ENCODE data around the gene NAA35.
"Not testable (repeated sequence)": the region's sequence is repeated elsewhere in the genome, so short reads cannot be mapped to it uniquely, and the experiment has no call there.

Gene NAA35

GRCh38 chr9:85973238-85973637 lies 32.3 kb downstream of the NAA35 start:
- no peaks in the 10 kb centered on the region for H3K27me3 ChIP-seq (replicated peaks)
- no peak for DNase-seq
- in situ Hi-C loops (cut with HindIII; ENCODE audit: low pct_ligation_motif_present, low sequenced_read_pairs): no loop called here
- no peak overlapping the region for H3K27ac ChIP-seq
- no peak for TF ChIP-seq CTCF (IDR thresholded peaks at IDR 0.05; ENCODE audit: low read depth, low read length, missing control alignments)
- no peak overlapping the region for H3K4me3 ChIP-seq (ENCODE audit: low read depth, low read length)
- peaks cover 10% of the 10 kb centered on the region for H3K36me3 ChIP-seq (replicated peaks)

- H3K4me3 ChIP-seq (ENCODE audit: low read depth, low read length): not testable (repeated sequence)
Observed at GRCh38 chr9:85974055-85974547, 33.2 kb downstream of the NAA35 start.

GRCh38 chr9:85978496-85978895 lies 37.5 kb downstream of the NAA35 start:
- H3K27me3 ChIP-seq (replicated peaks): no peaks in the 10 kb centered on the region
- in situ Hi-C loops (cut with HindIII; ENCODE audit: low pct_ligation_motif_present, low sequenced_read_pairs): no loop called here
- TF ChIP-seq CTCF (IDR thresholded peaks at IDR 0.05; ENCODE audit: low read depth, low read length, missing control alignments): no peak
- no peak overlapping the region for H3K27ac ChIP-seq
- no peak for DNase-seq
- H3K4me3 ChIP-seq (ENCODE audit: low read depth, low read length): no peak overlapping the region
- H3K36me3 ChIP-seq (replicated peaks): peaks cover 26% of the 10 kb centered on the region

More at GRCh38 chr9:85974055-85974547, 33.2 kb downstream of the NAA35 start:
- in situ Hi-C loops (cut with HindIII; ENCODE audit: low pct_ligation_motif_present, low sequenced_read_pairs); H3K27ac ChIP-seq; DNase-seq; H3K27me3 ChIP-seq (replicated peaks): not testable (repeated sequence)
- H3K36me3 ChIP-seq (replicated peaks): peaks cover 18% of the 10 kb centered on the region

- Histone ChIP-seq H3K36me3 (replicated peaks) (peaks cover 28% of the 10 kb centered on the region), H3K27me3 (replicated peaks) (no peaks in the 10 kb centered on the region), H3K27ac (no peak overlapping the region), H3K4me3 (ENCODE audit: low read depth, low read length) (no peak overlapping the region)
- DNase-seq: no peak
- no peak for TF ChIP-seq CTCF (IDR thresholded peaks at IDR 0.05; ENCODE audit: low read depth, low read length, missing control alignments)
- in situ Hi-C loops (cut with HindIII; ENCODE audit: low pct_ligation_motif_present, low sequenced_read_pairs): no loop called here
Observed at GRCh38 chr9:85981369-85981768, 40.4 kb downstream of the NAA35 start.

- H3K27me3 ChIP-seq (replicated peaks): no peaks in the 10 kb centered on the region
- in situ Hi-C loops (cut with HindIII; ENCODE audit: low pct_ligation_motif_present, low sequenced_read_pairs): no loop called here
- no peak for TF ChIP-seq CTCF (IDR thresholded peaks at IDR 0.05; ENCODE audit: low read depth, low read length, missing control alignments)
- DNase-seq: no peak
- no peak overlapping the region for H3K4me3 ChIP-seq (ENCODE audit: low read depth, low read length)
- peaks cover 15% of the 10 kb centered on the region for H3K36me3 ChIP-seq (replicated peaks)
- no peak overlapping the region for H3K27ac ChIP-seq
Observed at GRCh38 chr9:85984457-85984856, 43.5 kb downstream of the NAA35 start.

GRCh38 chr9:85987236-85987635 lies 46.3 kb downstream of the NAA35 start:
- in situ Hi-C loops (cut with HindIII; ENCODE audit: low pct_ligation_motif_present, low sequenced_read_pairs): no loop called here
- Histone ChIP-seq H3K27ac (no peak overlapping the region), H3K27me3 (replicated peaks) (no peaks in the 10 kb centered on the region), H3K36me3 (replicated peaks) (peaks cover 3% of the 10 kb centered on the region), H3K4me3 (ENCODE audit: low read depth, low read length) (no peak overlapping the region)
- TF ChIP-seq CTCF (IDR thresholded peaks at IDR 0.05; ENCODE audit: low read depth, low read length, missing control alignments): no peak
- DNase-seq: no peak
